ENCODE results near the gene FOXK1.
A peak's percentile ranks its signal among the peaks of the same experiment; 100 is the strongest.

Gene FOXK1

DNA sequence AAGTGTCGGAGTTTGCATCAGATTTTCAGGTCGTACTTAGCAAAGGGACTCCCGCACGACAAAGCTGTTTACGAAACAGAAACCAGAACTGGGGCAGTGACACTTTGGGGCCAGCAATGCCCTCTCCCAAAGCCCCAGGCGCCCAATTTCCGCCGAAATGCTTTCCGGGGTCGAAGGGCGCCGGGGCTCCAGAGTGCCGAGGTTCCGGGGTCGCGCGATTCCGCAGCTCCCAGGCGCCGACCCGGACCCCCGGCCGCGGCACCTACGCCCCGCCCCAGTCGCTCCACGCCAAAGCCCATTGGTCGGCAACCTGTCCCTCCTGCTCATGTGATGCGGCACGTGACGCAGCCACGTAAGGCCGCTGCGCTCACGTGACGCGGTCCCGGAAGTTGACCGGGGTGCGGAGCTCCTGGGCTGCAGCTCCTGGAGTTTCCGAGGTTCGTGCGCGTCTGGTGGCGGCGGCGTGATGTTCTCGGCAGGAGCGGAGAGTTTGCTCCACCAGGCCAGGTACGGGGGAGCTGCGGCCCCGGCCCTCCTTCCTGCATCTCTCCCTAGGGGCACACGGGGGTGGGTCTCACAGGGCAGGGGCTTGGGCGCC is 93.3 kb downstream of the FOXK1 start, which contains the start of gene AP5Z1:
Gene AP5Z1 (plus strand): TSS at position 374 of the 598 bp plus-strand sequence. CDS start 93 bp downstream, at position 467.
- peak within 1 kb of the TSS; percentile 95 for H2AFZ ChIP-seq (ENCODE audit: low read length, unreplicated experiment)

DNA sequence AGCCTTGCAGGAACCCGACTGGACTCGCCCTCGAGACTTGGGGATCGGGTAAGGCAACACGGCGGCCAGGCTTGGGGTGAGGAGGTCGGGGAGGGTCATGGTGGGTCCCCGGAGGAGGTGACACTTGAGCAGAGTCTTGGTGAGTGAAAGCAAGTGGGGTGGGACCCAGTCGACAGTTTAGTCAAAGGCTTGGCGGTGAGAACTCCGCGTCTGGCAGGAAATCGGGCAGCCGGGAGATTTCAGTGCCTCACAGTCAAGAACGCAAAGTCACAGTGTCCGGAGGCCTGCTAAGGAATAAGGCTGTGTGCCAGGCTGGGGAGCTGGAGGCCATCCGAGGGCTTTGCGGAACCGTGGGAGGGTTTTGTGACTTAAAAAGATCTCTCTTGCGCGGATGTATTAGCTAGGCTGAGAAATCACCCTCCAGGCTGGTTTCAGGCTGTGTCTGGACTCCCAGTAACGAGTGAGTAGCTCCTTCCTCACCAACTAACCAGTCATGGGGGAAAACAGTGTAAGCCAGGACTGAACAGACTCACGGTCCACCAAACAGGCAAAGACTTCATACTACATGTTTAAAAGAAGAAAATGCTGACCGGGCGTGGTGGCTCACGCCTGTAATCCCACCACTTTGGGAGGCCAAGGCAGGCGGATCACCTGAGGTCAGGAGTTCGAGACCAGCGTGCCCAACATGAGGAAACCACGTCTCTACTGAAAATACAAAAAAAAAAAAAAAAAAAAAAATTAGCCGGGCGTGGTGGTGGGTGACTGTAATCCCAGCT is 93.9 kb downstream of the FOXK1 start:
- Histone ChIP-seq H3K36me3 (ENCODE audit: insufficient read depth, low read length) (no peaks in the 10 kb centered on the region), H3K4me1 (ENCODE audit: control insufficient read depth, insufficient read depth, low read length, unreplicated experiment) (peaks cover 25% of the 10 kb centered on the region), H3K4me3 (ENCODE audit: low read depth, low read length) (peak overlapping the region; percentile 94), H2AFZ (ENCODE audit: low read length, unreplicated experiment) (peak overlapping the region; percentile 28), H3K27ac (ENCODE audit: low read depth, low read length) (peak overlapping the region; percentile 92), H3K79me2 (ENCODE audit: control insufficient read depth, insufficient read depth, low read length, unreplicated experiment) (peaks cover 38% of the 10 kb centered on the region), H3K27me3 (ENCODE audit: insufficient read depth, low read length) (no peaks in the 10 kb centered on the region)

More for the DNA sequence above, 93.3 kb downstream of the FOXK1 start, which contains the start of gene AP5Z1:
- Histone ChIP-seq H3K4me3 (ENCODE audit: low read depth, low read length) (peak within 1 kb of the TSS; percentile 94), H3K4me1 (ENCODE audit: control insufficient read depth, insufficient read depth, low read length, unreplicated experiment) (peaks cover 25% of the 10 kb centered on the region), H3K36me3 (ENCODE audit: insufficient read depth, low read length) (no peaks in the 10 kb centered on the region), H3K27ac (ENCODE audit: low read depth, low read length) (peak within 1 kb of the TSS; percentile 92), H3K27me3 (ENCODE audit: insufficient read depth, low read length) (no peaks in the 10 kb centered on the region), H3K79me2 (ENCODE audit: control insufficient read depth, insufficient read depth, low read length, unreplicated experiment) (peaks cover 36% of the 10 kb centered on the region)

DNA sequence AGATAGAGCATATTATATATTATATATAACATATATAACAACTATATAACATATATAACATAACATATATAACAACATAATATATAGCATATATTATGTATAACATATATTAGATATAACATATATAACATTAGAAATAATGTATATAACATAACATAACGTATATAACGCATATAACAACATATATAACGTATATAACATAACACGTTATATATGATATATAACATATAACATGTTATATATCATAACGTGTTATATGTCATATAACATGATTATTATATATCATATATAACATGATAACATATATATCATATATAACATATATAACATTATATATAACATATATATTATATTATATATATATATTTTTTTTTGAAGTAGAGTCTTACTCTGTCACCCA is 97.0 kb downstream of the FOXK1 start:
- Histone ChIP-seq H3K4me1 (ENCODE audit: control insufficient read depth, insufficient read depth, low read length, unreplicated experiment) (peaks cover 21% of the 10 kb centered on the region), H3K27ac (ENCODE audit: low read depth, low read length) (no peak overlapping the region), H3K79me2 (ENCODE audit: control insufficient read depth, insufficient read depth, low read length, unreplicated experiment) (peaks cover 40% of the 10 kb centered on the region), H3K27me3 (ENCODE audit: insufficient read depth, low read length) (no peaks in the 10 kb centered on the region), H3K4me3 (ENCODE audit: low read depth, low read length) (no peak overlapping the region), H3K36me3 (ENCODE audit: insufficient read depth, low read length) (peaks cover 3% of the 10 kb centered on the region; the same call in 1 of the 2 replicates), H2AFZ (ENCODE audit: low read length, unreplicated experiment) (no peak overlapping the region)

DNA sequence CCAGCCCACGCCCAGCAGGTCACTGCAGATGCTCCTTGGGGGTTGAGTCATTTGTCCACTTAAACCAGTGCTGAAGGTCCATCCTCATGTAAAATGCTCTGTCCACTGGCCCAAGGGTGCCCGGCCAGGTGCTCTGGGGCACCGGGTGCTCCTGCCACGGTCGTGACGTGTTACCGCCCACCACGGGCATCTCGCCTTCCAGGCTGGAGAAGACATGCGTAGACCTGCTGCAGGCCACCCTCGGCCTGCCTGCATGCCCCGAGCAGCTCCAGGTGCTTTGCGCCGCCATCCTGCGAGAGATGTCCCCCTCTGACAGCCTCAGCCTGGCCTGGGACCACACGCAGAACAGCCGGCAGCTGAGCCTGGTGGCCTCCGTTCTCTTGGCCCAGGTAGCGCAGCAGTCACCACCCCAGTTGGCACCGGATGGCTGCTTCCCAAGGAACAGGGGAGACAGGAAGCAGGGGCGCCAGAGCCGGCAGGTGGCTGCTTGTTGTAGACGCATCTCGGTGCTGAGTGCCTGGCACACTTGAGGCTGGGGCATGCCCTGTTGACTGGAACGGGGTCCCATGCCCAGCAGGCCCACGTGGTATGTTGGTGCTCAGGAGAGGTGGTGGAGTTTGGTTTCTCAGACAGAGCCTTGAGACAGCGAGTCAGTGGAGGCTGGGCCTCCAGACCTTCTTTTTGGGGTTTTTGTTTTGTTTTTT is 99.4 kb downstream of the FOXK1 start:
- Histone ChIP-seq H3K4me1 (ENCODE audit: control insufficient read depth, insufficient read depth, low read length, unreplicated experiment) (peaks cover 14% of the 10 kb centered on the region), H3K27ac (ENCODE audit: low read depth, low read length) (no peak overlapping the region), H2AFZ (ENCODE audit: low read length, unreplicated experiment) (no peak overlapping the region), H3K27me3 (ENCODE audit: insufficient read depth, low read length) (no peaks in the 10 kb centered on the region), H3K36me3 (ENCODE audit: insufficient read depth, low read length) (peaks cover 12% of the 10 kb centered on the region; the same call in 1 of the 2 replicates), H3K79me2 (ENCODE audit: control insufficient read depth, insufficient read depth, low read length, unreplicated experiment) (peaks cover 29% of the 10 kb centered on the region), H3K4me3 (ENCODE audit: low read depth, low read length) (no peak overlapping the region)

DNA sequence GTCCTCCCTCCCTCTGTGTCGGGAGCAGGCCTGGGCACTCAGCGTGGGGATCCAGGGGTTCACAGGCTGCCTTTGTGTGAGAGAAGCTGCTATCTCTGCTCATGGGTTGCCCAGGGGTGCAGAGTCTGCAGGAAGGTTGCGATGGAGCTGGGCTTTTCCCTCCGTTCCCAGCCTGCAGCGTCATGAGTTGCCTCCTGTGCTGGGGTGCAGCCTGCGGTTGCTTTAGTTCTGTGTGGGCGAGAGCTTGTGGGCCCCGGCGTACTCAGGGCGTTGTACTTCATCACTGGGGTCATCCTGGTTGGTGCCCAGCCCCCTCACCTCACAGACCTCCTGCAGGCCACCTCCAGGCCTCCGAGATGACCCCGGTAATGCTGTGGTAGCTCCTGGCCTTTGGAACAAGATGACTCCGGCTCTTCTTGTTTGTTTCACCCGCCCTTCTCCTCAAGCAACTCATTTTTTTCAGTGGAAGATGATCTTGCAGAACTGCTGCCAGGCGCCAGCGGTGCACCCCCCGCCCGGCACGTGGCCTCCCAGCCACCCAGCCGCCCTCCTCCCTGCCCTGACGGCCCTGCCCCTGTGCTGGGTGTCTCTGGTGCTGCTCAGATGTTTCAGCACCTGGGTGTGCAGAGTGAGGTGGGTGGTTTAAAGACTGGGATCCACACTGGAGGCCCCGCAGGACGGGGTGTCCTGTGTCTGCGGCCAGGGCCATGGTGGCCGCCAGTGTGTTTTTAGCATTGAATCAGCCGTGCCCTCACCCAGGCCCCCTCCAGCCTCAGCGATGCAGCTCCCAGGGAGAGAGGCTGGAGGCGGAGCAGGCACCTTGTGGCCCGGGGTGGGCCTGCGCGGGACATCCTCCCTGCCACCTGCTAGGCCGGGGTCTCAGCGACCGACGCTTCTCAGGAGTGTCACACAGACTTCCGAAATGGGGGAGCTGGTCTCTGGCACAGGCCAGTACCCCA is 100.5 kb downstream of the FOXK1 start:
- H3K79me2 ChIP-seq (ENCODE audit: control insufficient read depth, insufficient read depth, low read length, unreplicated experiment) = peaks cover 19% of the 10 kb centered on the region
- peaks cover 12% of the 10 kb centered on the region; the same call in 1 of the 2 replicates for H3K36me3 ChIP-seq (ENCODE audit: insufficient read depth, low read length)
- H3K4me3 ChIP-seq (ENCODE audit: low read depth, low read length) = no peak overlapping the region
- no peak overlapping the region for H2AFZ ChIP-seq (ENCODE audit: low read length, unreplicated experiment)
- no peaks in the 10 kb centered on the region for H3K27me3 ChIP-seq (ENCODE audit: insufficient read depth, low read length)
- peaks cover 8% of the 10 kb centered on the region for H3K4me1 ChIP-seq (ENCODE audit: control insufficient read depth, insufficient read depth, low read length, unreplicated experiment)
- no peak overlapping the region for H3K27ac ChIP-seq (ENCODE audit: low read depth, low read length)

DNA sequence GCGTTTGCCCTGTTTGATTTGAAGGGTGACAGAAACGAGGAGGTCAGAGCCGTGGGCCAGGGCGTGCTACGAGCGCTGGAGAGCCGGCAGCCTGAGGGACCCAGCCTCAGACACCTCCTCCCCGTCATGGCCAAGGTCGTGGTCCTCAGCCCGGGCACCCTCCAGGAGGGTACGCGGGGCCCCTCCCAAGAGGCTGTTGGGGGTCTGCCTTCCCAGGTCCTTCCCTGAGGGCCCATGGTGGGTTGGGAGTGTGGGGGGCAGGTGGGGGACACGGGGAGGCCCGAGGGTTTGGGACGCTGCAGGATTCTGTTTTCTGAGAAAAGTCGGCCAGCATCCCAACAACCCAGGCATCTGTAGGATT is 101.2 kb downstream of the FOXK1 start:
- H3K4me3 ChIP-seq (ENCODE audit: low read depth, low read length) = no peak overlapping the region
- H3K27ac ChIP-seq (ENCODE audit: low read depth, low read length) = no peak overlapping the region
- peaks cover 2% of the 10 kb centered on the region for H3K4me1 ChIP-seq (ENCODE audit: control insufficient read depth, insufficient read depth, low read length, unreplicated experiment)
- peaks cover 12% of the 10 kb centered on the region; the same call in 1 of the 2 replicates for H3K36me3 ChIP-seq (ENCODE audit: insufficient read depth, low read length)
- H3K79me2 ChIP-seq (ENCODE audit: control insufficient read depth, insufficient read depth, low read length, unreplicated experiment) = peaks cover 12% of the 10 kb centered on the region
- no peak overlapping the region for H2AFZ ChIP-seq (ENCODE audit: low read length, unreplicated experiment)
- no peaks in the 10 kb centered on the region for H3K27me3 ChIP-seq (ENCODE audit: insufficient read depth, low read length)

DNA sequence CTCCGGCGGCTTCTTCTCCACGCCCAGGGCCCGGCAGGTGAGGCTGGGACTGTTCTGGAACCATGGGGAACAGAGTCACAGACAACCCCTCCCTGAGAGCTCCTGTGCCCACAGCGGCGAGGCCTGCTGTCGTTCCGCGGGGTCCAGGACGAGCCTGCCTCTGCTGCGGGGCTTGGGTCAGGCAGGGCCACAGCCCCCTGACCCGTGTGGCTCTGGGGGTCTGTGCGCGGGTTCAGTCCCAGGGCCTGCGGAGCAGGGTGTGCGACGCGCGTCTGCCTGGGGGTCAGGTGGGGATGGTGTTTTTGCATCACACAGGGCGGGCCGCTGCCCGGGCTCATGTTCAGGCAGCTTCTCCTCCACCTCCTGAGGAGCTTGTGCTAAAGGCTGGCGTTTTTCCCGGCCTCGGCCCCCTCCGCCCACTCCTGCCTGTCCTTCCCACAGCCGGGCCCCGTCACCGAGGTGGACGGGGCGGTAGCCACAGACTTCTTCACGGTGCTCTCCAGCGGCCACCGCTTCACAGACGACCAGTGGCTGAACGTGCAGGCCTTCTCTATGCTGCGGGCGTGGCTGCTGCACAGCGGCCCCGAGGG is 101.8 kb downstream of the FOXK1 start:
- H3K27ac ChIP-seq (ENCODE audit: low read depth, low read length) = no peak overlapping the region
- H3K36me3 ChIP-seq (ENCODE audit: insufficient read depth, low read length) = peaks cover 12% of the 10 kb centered on the region; the same call in 1 of the 2 replicates

DNA sequence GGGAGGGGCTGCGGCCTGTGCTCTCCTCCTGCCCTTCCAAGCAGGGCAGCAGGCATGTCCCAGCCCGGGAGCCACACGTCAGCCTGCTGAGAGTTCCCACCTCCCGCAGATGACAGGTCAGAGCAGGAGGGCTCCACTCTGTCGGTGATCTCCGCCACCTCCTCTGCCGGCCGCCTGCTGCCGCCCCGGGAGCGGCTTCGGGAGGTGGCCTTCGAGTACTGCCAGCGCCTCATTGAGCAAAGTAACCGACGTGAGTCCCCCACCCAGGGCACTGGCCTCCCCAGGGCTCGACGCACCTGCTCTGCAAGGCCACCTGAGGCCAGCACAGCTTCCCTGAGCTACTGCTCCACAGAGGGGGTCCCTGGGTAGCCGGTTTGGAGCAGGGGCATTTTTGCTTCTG is 102.7 kb downstream of the FOXK1 start:
- Histone ChIP-seq H2AFZ (ENCODE audit: low read length, unreplicated experiment) (no peak overlapping the region), H3K27me3 (ENCODE audit: insufficient read depth, low read length) (no peaks in the 10 kb centered on the region), H3K36me3 (ENCODE audit: insufficient read depth, low read length) (peaks cover 12% of the 10 kb centered on the region; the same call in 1 of the 2 replicates), H3K4me1 (ENCODE audit: control insufficient read depth, insufficient read depth, low read length, unreplicated experiment) (no peaks in the 10 kb centered on the region), H3K4me3 (ENCODE audit: low read depth, low read length) (no peak overlapping the region), H3K79me2 (ENCODE audit: control insufficient read depth, insufficient read depth, low read length, unreplicated experiment) (peaks cover 9% of the 10 kb centered on the region), H3K27ac (ENCODE audit: low read depth, low read length) (no peak overlapping the region)

More for the DNA sequence above, 101.8 kb downstream of the FOXK1 start:
- H3K79me2 ChIP-seq (ENCODE audit: control insufficient read depth, insufficient read depth, low read length, unreplicated experiment) = peaks cover 10% of the 10 kb centered on the region
- no peaks in the 10 kb centered on the region for H3K4me1 ChIP-seq (ENCODE audit: control insufficient read depth, insufficient read depth, low read length, unreplicated experiment)
- H3K27me3 ChIP-seq (ENCODE audit: insufficient read depth, low read length) = no peaks in the 10 kb centered on the region
- H3K4me3 ChIP-seq (ENCODE audit: low read depth, low read length) = no peak overlapping the region
- no peak overlapping the region for H2AFZ ChIP-seq (ENCODE audit: low read length, unreplicated experiment)

DNA sequence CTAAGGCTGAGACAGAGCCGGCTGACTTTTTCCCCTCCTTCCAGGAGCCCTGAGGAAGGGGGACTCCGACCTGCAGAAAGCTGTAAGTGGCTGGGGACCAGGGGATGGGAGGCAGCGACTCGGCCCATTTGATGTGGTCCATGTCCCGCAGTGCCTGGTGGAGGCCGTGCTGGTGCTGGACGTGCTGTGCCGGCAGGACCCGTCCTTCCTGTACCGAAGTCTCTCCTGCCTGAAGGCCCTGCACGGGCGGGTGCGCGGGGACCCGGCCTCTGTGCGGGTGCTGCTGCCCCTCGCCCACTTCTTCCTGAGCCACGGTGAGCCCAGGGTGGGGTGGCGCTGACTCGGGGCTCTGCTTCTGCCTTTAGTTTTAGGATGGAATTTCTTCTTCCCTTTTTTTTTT is 103.3 kb downstream of the FOXK1 start:
- Histone ChIP-seq H3K4me1 (ENCODE audit: control insufficient read depth, insufficient read depth, low read length, unreplicated experiment) (no peaks in the 10 kb centered on the region), H2AFZ (ENCODE audit: low read length, unreplicated experiment) (no peak overlapping the region), H3K36me3 (ENCODE audit: insufficient read depth, low read length) (peaks cover 16% of the 10 kb centered on the region; the same call in 1 of the 2 replicates)

More for the DNA sequence above, 103.3 kb downstream of the FOXK1 start:
- no peak overlapping the region for H3K4me3 ChIP-seq (ENCODE audit: low read depth, low read length)
- H3K79me2 ChIP-seq (ENCODE audit: control insufficient read depth, insufficient read depth, low read length, unreplicated experiment) = peaks cover 5% of the 10 kb centered on the region
- H3K27me3 ChIP-seq (ENCODE audit: insufficient read depth, low read length) = no peaks in the 10 kb centered on the region
- H3K27ac ChIP-seq (ENCODE audit: low read depth, low read length) = no peak overlapping the region

Measured in ACC112 (cell line).